HG03025 (cell line): ENCODE measurements around the gene ELMO1.

Experiments used
- ATAC-seq: cut with Tn5 transposase; IDR thresholded peaks from one replicate; pipeline ENCODE4 v1.9.1; 2021; ENCODE audit warnings: mild to moderate bottlenecking, moderate library complexity; ENCODE audit not compliant: unreplicated experiment, low FRiP score

The ELMO1 gene

GRCh38 chr7:37471619-37472018, 23.0 kb upstream of the ELMO1 start:
- no peak for ATAC-seq

- no peak for ATAC-seq
These were observed 18.3 kb upstream of the ELMO1 start for GRCh38 chr7:37467002-37467401.

- no peak for ATAC-seq
These were observed 13.5 kb upstream of the ELMO1 start for GRCh38 chr7:37462138-37462537.

- no peak for ATAC-seq
These were observed 6.4 kb upstream of the ELMO1 start for GRCh38 chr7:37455081-37455480.

- ATAC-seq: no peak
These were observed 3.7 kb upstream of the ELMO1 start for GRCh38 chr7:37452346-37452745.

GRCh38 chr7:37450035-37450434, 1.4 kb upstream of the ELMO1 start:
- ATAC-seq: no peak

- ATAC-seq: no peak
These were observed 957 bp upstream of the ELMO1 start for GRCh38 chr7:37449621-37450020.

GRCh38 chr7:37448011-37448635, 541 bp downstream of the ELMO1 start:
- ATAC-seq: peak; percentile 27

- no peak for ATAC-seq
These were observed 2.3 kb downstream of the ELMO1 start for GRCh38 chr7:37446371-37446770.

GRCh38 chr7:37445790-37446189, 2.9 kb downstream of the ELMO1 start:
- ATAC-seq: no peak

- no peak for ATAC-seq
These were observed 3.5 kb downstream of the ELMO1 start for GRCh38 chr7:37445064-37445723.

- ATAC-seq: no peak
These were observed 5.0 kb downstream of the ELMO1 start for GRCh38 chr7:37443627-37444026.

GRCh38 chr7:37442268-37442667, 6.4 kb downstream of the ELMO1 start:
- ATAC-seq: no peak

- ATAC-seq: no peak
These were observed 6.8 kb downstream of the ELMO1 start for GRCh38 chr7:37441816-37442215.

- no peak for ATAC-seq
These were observed 7.3 kb downstream of the ELMO1 start for GRCh38 chr7:37441386-37441760.

- no peak for ATAC-seq
These were observed 7.8 kb downstream of the ELMO1 start for GRCh38 chr7:37440738-37441385.

- no peak for ATAC-seq
These were observed 9.0 kb downstream of the ELMO1 start for GRCh38 chr7:37439653-37440026.

GRCh38 chr7:37438906-37439652, 9.6 kb downstream of the ELMO1 start:
- no peak for ATAC-seq

- no peak for ATAC-seq
These were observed 13.4 kb downstream of the ELMO1 start for GRCh38 chr7:37435156-37435855.

GRCh38 chr7:37434529-37434928, 14.1 kb downstream of the ELMO1 start:
- ATAC-seq: no peak

- ATAC-seq: no peak
These were observed 15.5 kb downstream of the ELMO1 start for GRCh38 chr7:37433166-37433565.
